GM21360 (cell line): ENCODE data around the gene GUCY2D.
"Not testable (repeated sequence)": the region's sequence is repeated elsewhere in the genome, so short reads cannot be mapped to it uniquely, and the experiment has no call there.

Experiments
- ATAC-seq: cut with Tn5 transposase; IDR thresholded peaks from one replicate; pipeline ENCODE4 v1.9.1; 2021; ENCODE audit warnings: mild to moderate bottlenecking, moderate library complexity; ENCODE audit not compliant: unreplicated experiment

Gene GUCY2D

GRCh38 chr17:8001976-8002720 lies at the start of gene GUCY2D:
Gene GUCY2D, plus strand, starts transcription at chr17:8002615. Its CDS starts 433 bp downstream, at chr17:8003048.
- ATAC-seq = no peak

GRCh38 chr17:7953266-7953665 lies 49.1 kb upstream of the GUCY2D start:
- ATAC-seq = not testable (repeated sequence)

GRCh38 chr17:7955414-7956227 lies 46.8 kb upstream of the GUCY2D start:
- ATAC-seq = no peak

- ATAC-seq = no peak
These were observed 46.0 kb upstream of the GUCY2D start for GRCh38 chr17:7956228-7956965.

- no peak for ATAC-seq
These were observed 42.7 kb upstream of the GUCY2D start for GRCh38 chr17:7959503-7960253.

GRCh38 chr17:7961421-7961820 lies 41.0 kb upstream of the GUCY2D start:
- no peak for ATAC-seq

- ATAC-seq = no peak
These were observed 34.7 kb upstream of the GUCY2D start for GRCh38 chr17:7967751-7968150.

- ATAC-seq = no peak
These were observed 33.0 kb upstream of the GUCY2D start for GRCh38 chr17:7969433-7969832.

- no peak for ATAC-seq
These were observed 30.8 kb upstream of the GUCY2D start for GRCh38 chr17:7971651-7972050.

- ATAC-seq = no peak
These were observed 30.2 kb upstream of the GUCY2D start for GRCh38 chr17:7972131-7972785.

GRCh38 chr17:7974638-7975131 lies 27.7 kb upstream of the GUCY2D start:
- ATAC-seq = no peak

- ATAC-seq = no peak
These were observed 25.4 kb upstream of the GUCY2D start for GRCh38 chr17:7977039-7977438.

GRCh38 chr17:7977805-7978204 lies 24.6 kb upstream of the GUCY2D start:
- ATAC-seq = no peak

GRCh38 chr17:7982173-7982572 lies 20.2 kb upstream of the GUCY2D start:
- ATAC-seq = no peak

GRCh38 chr17:7982666-7983065 lies 19.7 kb upstream of the GUCY2D start:
- no peak for ATAC-seq

- no peak for ATAC-seq
These were observed 17.5 kb upstream of the GUCY2D start for GRCh38 chr17:7984904-7985303.

GRCh38 chr17:7987112-7987893 lies 15.1 kb upstream of the GUCY2D start:
- no peak for ATAC-seq

- ATAC-seq = no peak
These were observed 13.7 kb upstream of the GUCY2D start for GRCh38 chr17:7988750-7989178.
